Panc1 (cell line): ENCODE measurements around the gene SHISAL2A. TPM values are rescaled to one million over a fixed set of nuclear protein-coding genes. Genes with fewer than 3 reads are reported as not detected.

Source experiments
- ATAC-seq: fragments of 200-7000 bp; cut with Tn5 transposase; 2 replicates; pipeline ENCODE4 v1.9.1; 2020; ENCODE audit warnings: mild to moderate bottlenecking, moderate library complexity
- BruUV-seq: library from RNA; stranded (reverse); fragments of 400-500 nt; replicated peaks from 2 replicates; lab custom pipeline; 2021; lab: Mats Ljungman, UMichigan
- CTCF ChIA-PET: fragments of 300-600 bp; sonication (Branson Sonifier 250); formaldehyde crosslinking; loops from one replicate; lab custom pipeline; 2022; ENCODE audit warnings: antibody characterized with exemption; lab: Charles Lee
- POLR2A ChIA-PET: fragments of 300-600 bp; sonication (Branson Sonifier 250); formaldehyde crosslinking; loops from one replicate; lab custom pipeline; 2022; ENCODE audit warnings: antibody characterized with exemption; lab: Charles Lee
- DNase-seq: peaks from one replicate; pipeline ENCODE4 v3.0.0-alpha.2; 2010; ENCODE audit warnings: low read depth, low spot score
- H3K27ac ChIP-seq: 2 replicates; pipeline ENCODE4 v1.5.1; 2011; ENCODE audit warnings: mild to moderate bottlenecking, low read length, inconsistent platforms
- H3K27me3 ChIP-seq: fragments of 200-500 bp; sonication (Bioruptor generic); 2 replicates; pipeline ENCODE4 v1.6.0; 2014; ENCODE audit warnings: low read length, inconsistent platforms; ENCODE audit not compliant: control insufficient read depth, insufficient read depth
- H3K36me3 ChIP-seq: fragments of 200-500 bp; sonication (Bioruptor generic); 2 replicates; pipeline ENCODE4 v1.5.1; 2014; ENCODE audit warnings: inconsistent platforms, mild to moderate bottlenecking, low read length, moderate library complexity; ENCODE audit not compliant: control insufficient read depth, insufficient read depth
- H3K4me1 ChIP-seq: 2 replicates; pipeline ENCODE4 v1.5.1; 2011; ENCODE audit warnings: inconsistent platforms, mild to moderate bottlenecking, low read length, moderate library complexity; ENCODE audit not compliant: control insufficient read depth, insufficient read depth
- H3K4me3 ChIP-seq, 2 experiments: 2 replicates each; pipeline ENCODE4 v1.5.1; 2011 to 2012; ENCODE audit warnings: low read depth in 2 of 2, low read length in 2 of 2, mild to moderate bottlenecking in 2 of 2, inconsistent platforms in 1 of 2, moderate library complexity in 1 of 2
- H3K9me3 ChIP-seq: fragments of 200-500 bp; sonication (Bioruptor generic); 2 replicates; pipeline ENCODE4 v1.5.1; 2014; ENCODE audit warnings: low read depth, mild to moderate bottlenecking, inconsistent platforms, low read length, moderate library complexity; ENCODE audit not compliant: control insufficient read depth, insufficient read depth
- CTCF ChIP-seq: fragments of 450-650 bp; IDR thresholded peaks from 2 replicates; pipeline ENCODE4 v1.5.1; 2017; ENCODE audit warnings: mild to moderate bottlenecking
- POLR2AphosphoS5 ChIP-seq: IDR thresholded peaks from 2 replicates; pipeline ENCODE4 v1.6.1; 2012; ENCODE audit warnings: mild to moderate bottlenecking, low read depth, low read length, moderate library complexity
- REST ChIP-seq, 2 experiments: IDR thresholded peaks; 2 replicates each; pipeline ENCODE4 v1.6.1; 2011 to 2012; ENCODE audit warnings: low read depth in 2 of 2, control low read depth in 1 of 2, low read length in 1 of 2, mild to moderate bottlenecking in 1 of 2, moderate library complexity in 1 of 2; ENCODE audit not compliant: insufficient read depth in 1 of 2
- SIN3A ChIP-seq: IDR thresholded peaks from 2 replicates; pipeline ENCODE4 v1.6.1; 2012; ENCODE audit warnings: low read depth, mild to moderate bottlenecking, low read length, moderate library complexity, borderline replicate concordance; ENCODE audit not compliant: insufficient read depth
- TCF7L2 ChIP-seq: IDR thresholded peaks from 2 replicates; pipeline ENCODE4 v1.6.1; 2011; ENCODE audit warnings: mild to moderate bottlenecking, low read depth, low read length, inconsistent platforms
- in situ Hi-C: cut with HindIII; loops from 2 replicates; pipeline ENCODE4 v1.10.0; 2016; ENCODE audit warnings: low sequenced_read_pairs, low pct_unique_long_range_greater_than_20kb
- intact Hi-C: fragments of 100-400 bp; cut with micrococcal nuclease; formaldehyde crosslinking; loops from one replicate; pipeline ENCODE4 v1.10.0; 2022; ENCODE audit not compliant: unreplicated experiment
- total RNA-seq: library from RNA; stranded (reverse); gene quantifications from one replicate; pipeline ENCODE4 v1.2.1, GENCODE V29; 2021; ENCODE audit not compliant: unreplicated experiment

The SHISAL2A gene
- total RNA-seq, 1 experiment from 2014 or later: 0.23 TPM

GRCh38 chr1:52614671-52615070 is 18.3 kb upstream of the SHISAL2A start:
- DNase-seq (no peak), ATAC-seq (no peak)
- H3K36me3 ChIP-seq: no peaks in the 10 kb centered on the region
- no peak overlapping the region for H3K4me3 ChIP-seq
- no peaks in the 10 kb centered on the region for H3K4me1 ChIP-seq
- intact Hi-C loops (no loop called here), in situ Hi-C loops (no loop called here)
- CTCF ChIA-PET: no interaction called here
- no peaks in the 10 kb centered on the region for H3K9me3 ChIP-seq
- no peak overlapping the region for H3K27ac ChIP-seq
- TF ChIP-seq TCF7L2 (no peak), CTCF (no peak), POLR2AphosphoS5 (no peak), REST (IDR thresholded peaks at IDR 0.05; ENCODE audit: insufficient read depth in 1 of 2, low read depth in 2 of 2, low read length in 1 of 2) (no peak), SIN3A (no peak)
- H3K27me3 ChIP-seq: no peaks in the 10 kb centered on the region
- BruUV-seq: no TSS peak
- POLR2A ChIA-PET: interaction anchor here (0.7 kb wide), 1 partner anchor 37 kb away, joined by 4 read pairs; no protein-coding TSS in a partner anchor

GRCh38 chr1:52615489-52616042 is 17.4 kb upstream of the SHISAL2A start:
- TF ChIP-seq TCF7L2 (no peak), CTCF (no peak), REST (IDR thresholded peaks at IDR 0.05; ENCODE audit: insufficient read depth in 1 of 2, low read depth in 2 of 2, low read length in 1 of 2) (no peak), SIN3A (no peak), POLR2AphosphoS5 (no peak)
- intact Hi-C loops: no loop called here
- Histone ChIP-seq H3K9me3 (no peaks in the 10 kb centered on the region), H3K27ac (no peak overlapping the region), H3K4me1 (no peaks in the 10 kb centered on the region), H3K36me3 (no peaks in the 10 kb centered on the region), H3K4me3 (no peak overlapping the region), H3K27me3 (no peaks in the 10 kb centered on the region)
- ChIA-PET CTCF (no interaction called here), POLR2A (no interaction called here)
- BruUV-seq: no TSS peak
- DNase-seq (no peak), ATAC-seq (no peak)
- in situ Hi-C loops: no loop called here
